Renal pelvis (tissue), 4 donors: ENCODE measurements around the gene RFNG. TPM values are rescaled to one million over a fixed set of nuclear protein-coding genes. Genes with fewer than 3 reads are reported as not detected.
A peak's percentile ranks its signal among the peaks of the same experiment; 100 is the strongest.

Experiments used
- DNase-seq: peaks from one replicate; pipeline ENCODE4 v3.0.0-alpha.2; 2013
- polyA plus RNA-seq, 3 donors: library from polyadenylated mRNA; unstranded; fragments of 120-200 nt; gene quantifications; one replicate each; pipeline ENCODE4 v1.2.1, GENCODE V29; 2013; ENCODE audit not compliant: insufficient read length in 3 of 3

Gene RFNG
- polyA plus RNA-seq, 3 donors = 49.4 to 56.6 (median 54.8) TPM

- DNase-seq = no peak
Observed at GRCh38 chr17:82030470-82031302, 20.9 kb downstream of the RFNG start.

GRCh38 chr17:82029990-82030469, 21.6 kb downstream of the RFNG start:
- DNase-seq = no peak

- DNase-seq = no peak
Observed at GRCh38 chr17:82029391-82029790, 22.2 kb downstream of the RFNG start.

GRCh38 chr17:82028966-82029365, 22.6 kb downstream of the RFNG start:
- DNase-seq = no peak

GRCh38 chr17:82028246-82028645, 23.4 kb downstream of the RFNG start:
- no peak for DNase-seq

- DNase-seq = no peak
Observed at GRCh38 chr17:82025401-82026107, 26.1 kb downstream of the RFNG start.

- DNase-seq = no peak
Observed at GRCh38 chr17:82024859-82025258, 26.8 kb downstream of the RFNG start.

GRCh38 chr17:82023447-82024241, 28.0 kb downstream of the RFNG start:
- DNase-seq = no peak

GRCh38 chr17:82022981-82023446, 28.6 kb downstream of the RFNG start, which contains the start of gene LRRC45:
TSS of gene LRRC45 (plus strand) at chr17:82023305. CDS start at chr17:82023644, 339 bp downstream.
- peak; percentile 99 for DNase-seq

- no peak for DNase-seq
Observed at GRCh38 chr17:82022310-82022980, 29.2 kb downstream of the RFNG start, which contains the start of gene CENPX. TSS of gene CENPX (minus strand) at chr17:82022878. CDS start at chr17:82022861, 17 bp downstream.

GRCh38 chr17:82021900-82022309, 29.7 kb downstream of the RFNG start:
- DNase-seq = no peak

GRCh38 chr17:82021107-82021899, 30.3 kb downstream of the RFNG start:
- peak; percentile 73 for DNase-seq

GRCh38 chr17:82020572-82021106, 31.0 kb downstream of the RFNG start:
- DNase-seq = no peak

- DNase-seq = no peak
Observed at GRCh38 chr17:82019690-82020571, 31.7 kb downstream of the RFNG start.

GRCh38 chr17:82018989-82019689, 32.5 kb downstream of the RFNG start:
- DNase-seq = no peak

GRCh38 chr17:82018152-82018988, 33.2 kb downstream of the RFNG start:
- peak; percentile 82 for DNase-seq

- DNase-seq = no peak
Observed at GRCh38 chr17:82017612-82018151, 33.9 kb downstream of the RFNG start.
